Measurements from ENCODE around the gene WFDC9.
"Not testable (repeated sequence)": the region's sequence is repeated elsewhere in the genome, so short reads cannot be mapped to it uniquely, and the experiment has no call there.

DNA sequence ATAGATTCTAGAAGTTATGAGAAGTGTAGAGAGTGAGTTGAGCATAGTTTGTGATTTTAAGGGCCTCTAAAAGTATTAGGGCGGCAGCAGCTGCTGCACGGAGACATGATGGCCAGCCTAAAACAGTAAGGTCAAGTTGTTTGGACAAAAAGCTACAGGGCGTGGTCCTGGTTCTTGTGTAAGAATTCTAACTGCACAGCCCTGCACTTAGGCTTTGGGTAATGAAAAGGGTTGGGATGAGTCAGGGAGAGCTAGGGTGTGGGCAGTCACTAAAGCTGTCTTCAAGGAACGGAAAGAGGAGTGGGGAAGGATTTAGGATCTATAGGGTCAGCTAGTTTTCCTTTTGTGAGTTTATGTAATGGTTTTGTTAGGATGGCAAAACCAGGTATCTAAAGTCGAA, 45.1 kb downstream of the WFDC9 start:
- TF ChIP-seq, protein P1, sequence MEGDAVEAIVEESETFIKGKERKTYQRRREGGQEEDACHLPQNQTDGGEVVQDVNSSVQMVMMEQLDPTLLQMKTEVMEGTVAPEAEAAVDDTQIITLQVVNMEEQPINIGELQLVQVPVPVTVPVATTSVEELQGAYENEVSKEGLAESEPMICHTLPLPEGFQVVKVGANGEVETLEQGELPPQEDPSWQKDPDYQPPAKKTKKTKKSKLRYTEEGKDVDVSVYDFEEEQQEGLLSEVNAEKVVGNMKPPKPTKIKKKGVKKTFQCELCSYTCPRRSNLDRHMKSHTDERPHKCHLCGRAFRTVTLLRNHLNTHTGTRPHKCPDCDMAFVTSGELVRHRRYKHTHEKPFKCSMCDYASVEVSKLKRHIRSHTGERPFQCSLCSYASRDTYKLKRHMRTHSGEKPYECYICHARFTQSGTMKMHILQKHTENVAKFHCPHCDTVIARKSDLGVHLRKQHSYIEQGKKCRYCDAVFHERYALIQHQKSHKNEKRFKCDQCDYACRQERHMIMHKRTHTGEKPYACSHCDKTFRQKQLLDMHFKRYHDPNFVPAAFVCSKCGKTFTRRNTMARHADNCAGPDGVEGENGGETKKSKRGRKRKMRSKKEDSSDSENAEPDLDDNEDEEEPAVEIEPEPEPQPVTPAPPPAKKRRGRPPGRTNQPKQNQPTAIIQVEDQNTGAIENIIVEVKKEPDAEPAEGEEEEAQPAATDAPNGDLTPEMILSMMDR (IDR thresholded peaks at IDR 0.05 in 2 of 3, conservative IDR thresholded peaks at IDR 0.05 in 1 of 3; ENCODE audit: borderline replicate concordance in 1 of 3, insufficient read depth in 1 of 3, low read depth in 2 of 3, low read length in 2 of 3): not testable (repeated sequence)
- TF ChIP-seq EZH2 (IDR thresholded peaks at IDR 0.05); CEBPB (IDR thresholded peaks at IDR 0.05; ENCODE audit: low read depth); POLR2A (IDR thresholded peaks at IDR 0.05; ENCODE audit: borderline replicate concordance, extremely low read depth, insufficient read depth, insufficient read length); POLR2AphosphoS5 (IDR thresholded peaks at IDR 0.05; ENCODE audit: low read depth, low read length); FOSL1 (IDR thresholded peaks at IDR 0.05; ENCODE audit: low read depth); SIN3A (IDR thresholded peaks at IDR 0.05; ENCODE audit: low read depth); YY1 (IDR thresholded peaks at IDR 0.05; ENCODE audit: extremely low read depth, insufficient replicate concordance, low read depth, low read length); RAD21 (IDR thresholded peaks at IDR 0.05; ENCODE audit: low read depth): not testable (repeated sequence)
- TF ChIP-seq, protein P2, sequence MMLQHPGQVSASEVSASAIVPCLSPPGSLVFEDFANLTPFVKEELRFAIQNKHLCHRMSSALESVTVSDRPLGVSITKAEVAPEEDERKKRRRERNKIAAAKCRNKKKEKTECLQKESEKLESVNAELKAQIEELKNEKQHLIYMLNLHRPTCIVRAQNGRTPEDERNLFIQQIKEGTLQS (IDR thresholded peaks at IDR 0.05): not testable (repeated sequence)
- TF ChIP-seq, protein P3, sequence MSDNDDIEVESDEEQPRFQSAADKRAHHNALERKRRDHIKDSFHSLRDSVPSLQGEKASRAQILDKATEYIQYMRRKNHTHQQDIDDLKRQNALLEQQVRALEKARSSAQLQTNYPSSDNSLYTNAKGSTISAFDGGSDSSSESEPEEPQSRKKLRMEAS (IDR thresholded peaks at IDR 0.05): not testable (repeated sequence)
- TF ChIP-seq, protein P4, sequence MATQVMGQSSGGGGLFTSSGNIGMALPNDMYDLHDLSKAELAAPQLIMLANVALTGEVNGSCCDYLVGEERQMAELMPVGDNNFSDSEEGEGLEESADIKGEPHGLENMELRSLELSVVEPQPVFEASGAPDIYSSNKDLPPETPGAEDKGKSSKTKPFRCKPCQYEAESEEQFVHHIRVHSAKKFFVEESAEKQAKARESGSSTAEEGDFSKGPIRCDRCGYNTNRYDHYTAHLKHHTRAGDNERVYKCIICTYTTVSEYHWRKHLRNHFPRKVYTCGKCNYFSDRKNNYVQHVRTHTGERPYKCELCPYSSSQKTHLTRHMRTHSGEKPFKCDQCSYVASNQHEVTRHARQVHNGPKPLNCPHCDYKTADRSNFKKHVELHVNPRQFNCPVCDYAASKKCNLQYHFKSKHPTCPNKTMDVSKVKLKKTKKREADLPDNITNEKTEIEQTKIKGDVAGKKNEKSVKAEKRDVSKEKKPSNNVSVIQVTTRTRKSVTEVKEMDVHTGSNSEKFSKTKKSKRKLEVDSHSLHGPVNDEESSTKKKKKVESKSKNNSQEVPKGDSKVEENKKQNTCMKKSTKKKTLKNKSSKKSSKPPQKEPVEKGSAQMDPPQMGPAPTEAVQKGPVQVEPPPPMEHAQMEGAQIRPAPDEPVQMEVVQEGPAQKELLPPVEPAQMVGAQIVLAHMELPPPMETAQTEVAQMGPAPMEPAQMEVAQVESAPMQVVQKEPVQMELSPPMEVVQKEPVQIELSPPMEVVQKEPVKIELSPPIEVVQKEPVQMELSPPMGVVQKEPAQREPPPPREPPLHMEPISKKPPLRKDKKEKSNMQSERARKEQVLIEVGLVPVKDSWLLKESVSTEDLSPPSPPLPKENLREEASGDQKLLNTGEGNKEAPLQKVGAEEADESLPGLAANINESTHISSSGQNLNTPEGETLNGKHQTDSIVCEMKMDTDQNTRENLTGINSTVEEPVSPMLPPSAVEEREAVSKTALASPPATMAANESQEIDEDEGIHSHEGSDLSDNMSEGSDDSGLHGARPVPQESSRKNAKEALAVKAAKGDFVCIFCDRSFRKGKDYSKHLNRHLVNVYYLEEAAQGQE (IDR thresholded peaks at IDR 0.05; ENCODE audit: low read depth): not testable (repeated sequence)

Measured in HCT116 (cell line).